ACC112 (cell line): ENCODE data around the gene DEFB124.
A peak's percentile ranks its signal among the peaks of the same experiment; 100 is the strongest.
"Not testable (repeated sequence)": the region's sequence is repeated elsewhere in the genome, so short reads cannot be mapped to it uniquely, and the experiment has no call there.

Experiments used
- H2AFZ ChIP-seq: fragments of 200-600 bp; sonication (generic); one replicate; pipeline ENCODE4 v1.6.0; 2017; ENCODE audit warnings: antibody characterized with exemption, low read length; ENCODE audit not compliant: unreplicated experiment
- H3K27ac ChIP-seq: fragments of 200-600 bp; sonication (generic); 2 replicates; pipeline ENCODE4 v1.5.1; 2014; ENCODE audit warnings: low read depth, mild to moderate bottlenecking, antibody characterized with exemption, low read length, moderate library complexity
- H3K27me3 ChIP-seq: fragments of 200-600 bp; sonication (generic); 2 replicates; pipeline ENCODE4 v1.6.1; 2014; ENCODE audit warnings: mild to moderate bottlenecking, antibody characterized with exemption, low read length, moderate library complexity, mixed read lengths; ENCODE audit not compliant: insufficient read depth
- H3K36me3 ChIP-seq: fragments of 200-600 bp; sonication (generic); 2 replicates; pipeline ENCODE4 v1.6.1; 2016; ENCODE audit warnings: mild to moderate bottlenecking, antibody characterized with exemption, low read length, moderate library complexity, mixed read lengths; ENCODE audit not compliant: insufficient read depth
- H3K4me1 ChIP-seq: fragments of 200-600 bp; sonication (generic); one replicate; pipeline ENCODE4 v1.6.1; 2016; ENCODE audit warnings: low read length, mixed read lengths; ENCODE audit not compliant: insufficient read depth, unreplicated experiment, control insufficient read depth
- H3K4me3 ChIP-seq: fragments of 200-600 bp; sonication (generic); 2 replicates; pipeline ENCODE4 v1.5.1; 2014; ENCODE audit warnings: mild to moderate bottlenecking, low read depth, low read length
- H3K79me2 ChIP-seq: fragments of 200-600 bp; sonication (generic); one replicate; pipeline ENCODE4 v1.6.0; 2016; ENCODE audit warnings: low read length; ENCODE audit not compliant: control insufficient read depth, unreplicated experiment, insufficient read depth

The DEFB124 gene

DNA sequence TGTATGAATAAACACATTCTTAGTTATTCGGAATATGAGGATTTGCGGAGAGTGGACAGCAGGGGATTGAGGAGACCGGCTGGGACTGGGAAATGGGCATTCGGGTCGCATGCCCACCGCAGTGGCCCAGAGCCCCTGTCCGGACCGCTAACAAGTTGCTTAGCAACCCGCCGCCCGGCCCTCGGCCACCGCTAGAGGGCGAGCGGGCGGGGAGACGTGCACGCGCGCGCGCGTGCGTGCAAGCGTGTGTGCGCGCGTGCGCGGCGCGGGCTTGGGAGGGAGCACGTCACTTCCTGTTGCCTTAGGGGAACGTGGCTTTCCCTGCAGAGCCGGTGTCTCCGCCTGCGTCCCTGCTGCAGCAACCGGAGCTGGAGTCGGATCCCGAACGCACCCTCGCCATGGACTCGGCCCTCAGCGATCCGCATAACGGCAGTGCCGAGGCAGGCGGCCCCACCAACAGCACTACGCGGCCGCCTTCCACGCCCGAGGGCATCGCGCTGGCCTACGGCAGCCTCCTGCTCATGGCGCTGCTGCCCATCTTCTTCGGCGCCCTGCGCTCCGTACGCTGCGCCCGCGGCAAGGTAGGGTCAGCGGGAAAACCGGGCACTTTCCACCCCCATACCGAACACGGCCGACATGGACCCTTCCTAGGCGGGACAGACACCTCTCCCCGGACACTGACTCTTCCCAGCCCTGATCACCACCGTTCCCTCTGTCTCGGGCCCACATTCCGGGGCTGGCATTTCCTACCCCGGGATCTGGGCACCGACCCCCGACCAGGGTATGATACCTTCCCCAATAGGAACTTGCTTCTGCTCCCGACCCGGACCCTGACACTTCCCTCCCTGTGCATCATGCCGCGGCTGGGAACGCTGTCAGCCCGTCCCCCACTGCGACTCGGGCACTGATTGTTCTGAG lies 39.5 kb upstream of the DEFB124 start, which contains the start of gene HM13:
TSS of gene HM13 (plus strand) at position 289 of the 918 bp plus-strand sequence. CDS start at position 399, 110 bp downstream.
- H3K79me2 ChIP-seq = peaks cover 46% of the 10 kb centered on the region
- no peaks in the 10 kb centered on the region; the same call in 1 of the 2 replicates for H3K36me3 ChIP-seq
- no peaks in the 10 kb centered on the region for H3K27me3 ChIP-seq
- peak within 1 kb of the TSS; percentile 49 for H2AFZ ChIP-seq
- H3K4me3 ChIP-seq = peak within 1 kb of the TSS; percentile 94
- H3K4me1 ChIP-seq = peaks cover 24% of the 10 kb centered on the region
- peak within 1 kb of the TSS; percentile 48 for H3K27ac ChIP-seq

DNA sequence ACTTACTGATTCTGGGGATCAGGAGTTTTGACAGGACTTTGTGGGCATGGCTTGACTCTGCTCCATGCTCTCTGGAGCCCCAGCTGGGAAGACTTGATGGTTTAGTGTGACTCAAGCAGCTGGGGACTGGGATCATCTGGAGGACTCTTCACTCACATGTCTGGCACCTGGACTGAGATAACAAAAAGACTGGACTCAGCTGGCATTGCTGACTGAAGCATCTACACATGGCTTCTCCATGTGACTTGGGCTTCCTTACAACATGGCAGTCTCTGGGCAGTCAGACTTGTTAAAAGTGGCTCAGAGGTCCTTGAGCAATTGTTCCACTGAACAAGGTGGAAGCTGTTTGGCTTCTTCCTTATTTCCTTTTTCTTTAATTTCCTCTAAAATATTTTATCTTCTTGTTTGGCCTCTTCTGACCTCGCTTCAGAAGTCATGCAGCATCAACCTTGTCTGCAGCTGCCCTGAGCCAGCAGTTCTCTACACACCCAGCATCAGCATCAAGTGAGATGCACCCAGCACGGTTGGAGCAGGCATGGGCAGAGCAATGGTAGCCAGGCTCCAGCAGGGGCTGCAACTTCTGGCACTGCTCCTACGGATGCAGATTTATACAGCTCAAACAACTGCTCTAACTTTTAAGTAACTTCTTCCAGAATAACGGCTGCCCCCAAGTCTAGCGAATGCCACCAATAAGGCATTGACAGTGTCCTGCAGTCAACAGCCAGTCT lies 33.8 kb upstream of the DEFB124 start:
- Histone ChIP-seq H2AFZ (no peak overlapping the region), H3K79me2 (no peaks in the 10 kb centered on the region), H3K27me3 (no peaks in the 10 kb centered on the region; the same call in 1 of the 2 replicates), H3K27ac (no peak overlapping the region), H3K4me1 (no peaks in the 10 kb centered on the region), H3K4me3 (no peak overlapping the region), H3K36me3 (no peaks in the 10 kb centered on the region)

DNA sequence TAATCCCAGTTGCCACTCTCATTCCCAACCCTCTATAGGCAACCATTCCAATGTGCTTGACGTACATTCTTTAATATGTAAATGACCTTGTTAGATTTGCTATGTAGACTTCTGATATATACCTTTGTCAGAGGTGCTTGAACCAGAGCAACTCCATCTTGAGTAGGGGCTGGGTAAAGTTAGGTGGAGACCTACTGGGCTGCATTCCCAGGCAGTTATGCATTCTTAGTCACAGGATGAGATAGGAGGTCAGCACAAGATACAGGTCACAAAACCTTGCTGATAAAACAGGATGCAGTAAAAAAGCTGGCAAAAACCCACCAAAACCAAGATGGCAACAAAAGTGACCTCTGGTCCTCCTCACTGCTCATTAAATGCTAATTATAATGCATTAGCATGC lies 31.0 kb upstream of the DEFB124 start:
- no peaks in the 10 kb centered on the region; the same call in 1 of the 2 replicates for H3K27me3 ChIP-seq
- no peak overlapping the region for H3K4me3 ChIP-seq
- no peaks in the 10 kb centered on the region for H3K79me2 ChIP-seq
- no peaks in the 10 kb centered on the region for H3K4me1 ChIP-seq
- no peaks in the 10 kb centered on the region for H3K36me3 ChIP-seq
- H2AFZ ChIP-seq = no peak overlapping the region
- no peak overlapping the region for H3K27ac ChIP-seq

DNA sequence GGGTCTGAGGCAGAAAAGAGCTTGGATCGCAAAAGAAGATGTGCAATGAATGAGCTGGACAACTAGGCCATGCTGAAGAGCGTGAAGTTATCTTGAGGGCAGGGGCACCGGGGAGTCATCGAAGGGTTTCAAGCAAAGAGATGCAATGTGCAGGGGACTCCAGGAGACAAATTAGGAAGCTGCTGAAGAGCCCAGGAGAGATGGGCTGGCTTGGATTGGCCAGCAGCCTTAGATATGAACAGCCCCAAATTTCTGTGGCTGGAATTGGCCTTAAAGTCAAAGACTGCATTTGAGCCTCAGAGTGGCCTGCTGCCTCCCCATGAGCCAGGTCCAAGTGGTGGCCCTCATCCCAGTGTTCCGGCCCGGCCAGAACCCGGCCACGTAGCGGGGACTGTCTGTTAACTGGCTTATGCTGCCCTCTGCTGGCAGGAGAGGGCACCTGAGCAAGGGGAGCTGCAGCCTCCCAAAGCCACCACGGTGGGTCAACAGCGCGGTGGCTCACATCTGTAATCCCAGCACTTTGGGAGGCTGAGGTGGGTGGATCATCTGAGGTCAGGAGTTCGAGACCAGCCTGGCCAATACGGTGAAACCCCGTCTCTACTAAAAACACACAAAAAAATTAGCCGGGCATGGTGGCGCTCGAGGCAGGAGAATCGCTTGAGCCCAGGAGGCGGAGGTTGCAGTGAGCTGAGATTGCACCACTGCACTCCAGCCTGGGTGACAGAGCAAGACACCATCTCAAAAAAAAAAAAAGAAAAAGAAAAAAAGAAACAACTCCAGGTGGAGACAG lies 28.2 kb upstream of the DEFB124 start:
- H3K4me3 ChIP-seq, H3K27ac ChIP-seq, H3K36me3 ChIP-seq, H3K27me3 ChIP-seq, H2AFZ ChIP-seq, H3K4me1 ChIP-seq, H3K79me2 ChIP-seq: not testable (repeated sequence)

DNA sequence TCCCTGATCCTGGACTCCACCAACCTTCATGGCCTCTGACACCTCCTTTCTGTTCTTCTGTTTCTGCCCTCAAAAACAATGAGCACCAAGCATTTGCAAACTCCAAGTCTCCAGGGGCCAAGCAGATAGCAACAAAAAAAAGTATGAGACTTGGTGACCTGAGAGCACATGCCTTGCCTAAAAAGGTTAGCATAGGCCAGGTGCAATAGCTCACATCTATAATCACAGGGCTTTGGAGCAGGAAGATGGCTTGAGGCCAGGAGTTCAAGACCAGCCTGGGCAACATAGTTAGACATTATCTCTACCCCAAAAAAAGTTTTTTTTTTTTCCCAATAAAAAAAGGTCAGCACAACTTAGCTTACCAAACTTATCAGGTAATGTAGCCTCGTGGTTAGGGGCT lies 25.6 kb upstream of the DEFB124 start:
- H2AFZ ChIP-seq = no peak overlapping the region
- no peaks in the 10 kb centered on the region for H3K79me2 ChIP-seq

DNA sequence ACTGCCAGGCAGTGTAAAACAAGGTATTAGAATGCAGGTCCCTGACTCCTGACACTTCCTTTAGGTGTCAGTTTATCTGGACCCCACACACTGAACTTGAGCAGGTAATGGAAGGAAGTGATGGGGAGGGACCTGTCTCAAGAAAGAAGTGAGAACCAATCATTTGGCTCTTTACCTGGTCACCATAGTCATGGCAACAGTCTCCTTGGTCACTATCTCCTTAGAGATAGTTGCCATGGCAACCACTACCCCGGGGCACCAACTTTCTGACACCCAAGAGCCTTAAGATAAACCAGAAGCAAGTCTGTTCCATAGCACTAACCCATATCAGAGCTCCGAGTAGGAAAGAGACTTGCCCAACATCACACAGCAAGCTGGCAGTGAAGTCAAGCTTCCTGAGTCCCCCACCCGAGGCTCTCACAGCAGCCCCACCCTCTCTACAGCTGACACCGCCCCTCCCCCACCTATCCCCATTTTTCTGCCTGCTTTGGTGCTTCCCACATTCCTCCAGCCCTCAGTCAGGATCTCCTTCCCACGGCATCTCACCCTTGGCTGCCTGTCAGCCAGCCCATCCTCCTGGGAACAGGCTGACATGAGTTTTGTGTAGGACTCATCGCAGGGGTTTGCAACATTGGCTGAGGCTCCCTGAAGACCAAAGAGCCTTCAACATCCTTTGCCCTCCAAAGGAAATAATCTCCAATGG lies 23.1 kb upstream of the DEFB124 start:
- Histone ChIP-seq H3K36me3 (no peaks in the 10 kb centered on the region), H3K4me3 (no peak overlapping the region), H3K27ac (peak overlapping the region; percentile 58; the same call in 1 of the 2 replicates), H3K79me2 (no peaks in the 10 kb centered on the region), H2AFZ (no peak overlapping the region), H3K4me1 (peaks cover 25% of the 10 kb centered on the region), H3K27me3 (no peaks in the 10 kb centered on the region)

More for the DNA sequence above, 25.6 kb upstream of the DEFB124 start:
- Histone ChIP-seq H3K27ac (no peak overlapping the region), H3K4me3 (no peak overlapping the region), H3K4me1 (peaks cover 25% of the 10 kb centered on the region), H3K36me3 (no peaks in the 10 kb centered on the region), H3K27me3 (no peaks in the 10 kb centered on the region)

DNA sequence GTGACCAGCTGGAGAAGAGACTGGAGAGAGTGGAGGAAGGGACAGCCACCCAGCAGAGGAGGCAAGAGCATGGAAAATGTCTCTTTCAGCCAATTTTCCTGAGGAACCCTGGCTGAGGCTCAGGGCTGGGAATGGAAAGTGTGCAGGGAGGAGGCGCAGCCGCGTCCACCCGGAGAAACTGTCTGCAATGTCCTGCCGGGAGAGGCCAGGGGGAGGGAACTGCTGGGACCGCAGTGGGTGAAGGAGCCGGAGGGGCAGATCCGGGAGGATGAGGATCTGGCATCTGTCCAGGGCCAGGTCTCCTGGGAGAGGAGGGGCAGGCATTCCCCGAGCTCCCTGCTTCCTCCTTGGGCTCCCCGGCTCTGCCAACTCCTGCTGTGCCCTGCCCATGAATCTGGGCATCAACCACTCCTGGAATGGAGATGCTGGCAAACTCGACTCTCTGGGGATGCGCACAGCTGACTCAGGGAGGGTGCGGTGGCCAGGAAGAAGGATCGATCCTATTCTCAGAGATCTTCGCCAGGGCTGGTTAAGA lies 21.9 kb upstream of the DEFB124 start:
- peaks cover 25% of the 10 kb centered on the region for H3K4me1 ChIP-seq
- H3K79me2 ChIP-seq = no peaks in the 10 kb centered on the region
- peak overlapping the region; percentile 44 for H3K4me3 ChIP-seq
- H3K36me3 ChIP-seq = no peaks in the 10 kb centered on the region
- peak overlapping the region; percentile 58; the same call in 1 of the 2 replicates for H3K27ac ChIP-seq
- H3K27me3 ChIP-seq = no peaks in the 10 kb centered on the region
- peak overlapping the region; percentile 75 for H2AFZ ChIP-seq

DNA sequence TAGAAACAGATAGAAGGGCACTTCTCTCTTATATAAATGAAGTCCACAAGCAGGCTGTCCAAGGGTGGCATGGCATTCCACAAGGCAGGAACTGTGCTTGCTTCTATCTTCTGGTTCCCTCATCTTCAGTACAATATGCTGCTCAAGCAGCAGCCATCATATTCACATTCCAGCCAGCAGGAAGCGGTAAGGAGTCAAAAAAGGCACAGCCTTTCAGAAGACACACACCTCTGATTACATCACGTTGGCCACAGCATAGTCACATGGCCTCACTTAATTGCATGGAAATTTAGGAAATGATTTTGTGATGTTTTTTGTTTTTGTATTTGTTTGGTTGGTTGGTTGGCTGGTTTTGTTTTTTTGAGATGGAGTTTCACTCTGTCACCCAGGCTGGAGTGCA lies 19.2 kb upstream of the DEFB124 start:
- Histone ChIP-seq H3K4me1 (peaks cover 25% of the 10 kb centered on the region), H3K27ac (no peak overlapping the region), H3K27me3 (no peaks in the 10 kb centered on the region), H3K79me2 (no peaks in the 10 kb centered on the region), H3K36me3 (no peaks in the 10 kb centered on the region), H2AFZ (no peak overlapping the region), H3K4me3 (no peak overlapping the region)

DNA sequence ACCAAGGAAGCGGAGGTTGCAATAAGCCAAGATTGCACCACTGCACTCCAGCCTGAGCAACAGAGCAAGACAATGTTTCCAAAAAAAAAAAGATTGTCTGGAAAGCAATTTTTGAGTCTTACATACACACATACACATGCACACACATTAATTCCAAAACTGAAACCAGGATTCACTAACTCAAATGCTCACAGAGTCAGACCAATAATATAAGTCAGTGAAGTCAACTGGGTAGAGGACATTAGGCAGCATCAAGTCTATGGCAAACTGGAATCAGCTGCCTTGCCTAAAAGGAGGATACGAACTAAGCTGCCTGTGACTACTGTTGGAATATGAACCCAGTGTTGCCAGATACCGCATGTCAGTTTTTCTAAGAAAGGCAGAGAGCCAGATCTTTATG lies 15.8 kb upstream of the DEFB124 start:
- Histone ChIP-seq H3K27me3 (no peaks in the 10 kb centered on the region), H3K27ac (no peak overlapping the region), H3K4me1 (peaks cover 3% of the 10 kb centered on the region), H3K36me3 (no peaks in the 10 kb centered on the region), H3K4me3 (no peak overlapping the region), H3K79me2 (no peaks in the 10 kb centered on the region), H2AFZ (no peak overlapping the region)
